ENCODE measurements around the gene FAM171A2. TPM values are rescaled to one million over a fixed set of nuclear protein-coding genes. Genes with fewer than 3 reads are reported as not detected.

Gene FAM171A2
- total and polyA plus RNA-seq, 2 of the 8 experiments (the other 6 are each of a cell fraction or from before 2014, with no cell fraction given), result 21.9 to 24.1 TPM

DNA sequence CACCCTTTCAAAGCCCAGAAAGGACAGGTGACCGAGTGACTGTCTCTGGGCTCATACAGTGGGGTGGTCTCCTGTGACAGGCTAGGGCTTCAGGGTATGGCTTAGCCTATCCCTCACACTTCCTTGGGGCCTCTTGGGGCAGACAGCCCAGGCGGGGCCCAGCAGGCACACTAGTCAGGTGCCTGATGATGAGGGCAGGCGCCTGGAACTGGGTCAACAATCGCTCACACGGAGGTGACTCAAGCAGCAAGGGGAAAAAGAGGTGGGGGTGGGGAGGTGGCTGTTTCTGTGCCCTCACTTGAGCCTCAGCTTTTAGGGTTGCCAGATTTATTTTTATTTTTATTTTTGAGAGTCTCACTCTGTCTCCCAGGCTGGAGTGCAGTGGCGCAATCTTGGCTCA, 25.0 kb downstream of the FAM171A2 start:
- Histone ChIP-seq H4K91ac (replicated peaks; ENCODE audit: insufficient read length, low read length) (no peak overlapping the region), H4K20me1 (replicated peaks in 1 of 2; ENCODE audit: control insufficient read depth in 1 of 2, insufficient read depth in 2 of 2, low read length in 2 of 2) (no peaks in the 10 kb centered on the region), H2BK12ac (ENCODE audit: low read depth, low read length) (no peak overlapping the region), H3K79me2 (ENCODE audit: control insufficient read depth in 1 of 2, insufficient read depth in 2 of 2, low read length in 2 of 2) (no peaks in the 10 kb centered on the region), H2AK5ac (ENCODE audit: low read depth, low read length) (no peak overlapping the region), H4K8ac (ENCODE audit: extremely low read depth, insufficient read depth, low read length) (no peak overlapping the region), H2BK20ac (ENCODE audit: low read length) (0 out of 2 replicates have a peak overlapping the region, but pooled peaks have one; percentile 21), H2BK120ac (replicated peaks; ENCODE audit: low read depth, low read length) (no peak overlapping the region), H2AFZ (ENCODE audit: low read length) (peak overlapping the region; percentile 76), H3K4me3 (ENCODE audit: extremely low read depth in 1 of 4, insufficient read depth in 2 of 4, low read depth in 3 of 4, low read length in 4 of 4) (no peak overlapping the region), H4K5ac (ENCODE audit: insufficient read length, low read depth, low read length) (no peak overlapping the region), H3K4ac (replicated peaks; ENCODE audit: insufficient read length, low read depth, low read length) (no peak overlapping the region), H3K4me2 (ENCODE audit: insufficient read depth in 1 of 2, low read depth in 2 of 2, low read length in 2 of 2) (no peak overlapping the region), H3K56ac (replicated peaks; ENCODE audit: insufficient read length, low read depth, low read length) (no peak overlapping the region), H3K79me1 (ENCODE audit: low read depth, low read length) (no peaks in the 10 kb centered on the region), H3K4me1 (replicated peaks in 1 of 4; ENCODE audit: control insufficient read depth in 3 of 4, insufficient read depth in 4 of 4, low read length in 3 of 4) (peaks cover 0 to 2% (median 2%) of the 10 kb centered on the region in 4 experiments; a peak in 4 of 7 replicates), H3K9ac (replicated peaks in 1 of 4; ENCODE audit: extremely low read depth in 1 of 4, low read depth in 3 of 4, low read length in 3 of 4) (no peak overlapping the region), H3K27me3 (replicated peaks in 1 of 4; ENCODE audit: control insufficient read depth in 3 of 4, extremely low read depth in 1 of 4, insufficient read depth in 3 of 4, low read length in 3 of 4) (peaks cover 0 to 3% (median 2%) of the 10 kb centered on the region in 4 experiments; a peak in 2 of 7 replicates), H3K23me2 (ENCODE audit: low read depth, low read length) (no peaks in the 10 kb centered on the region), H3K36me3 (ENCODE audit: control insufficient read depth in 2 of 4, insufficient read depth in 4 of 4, low read length in 3 of 4) (no peaks in the 10 kb centered on the region), H3K27ac (ENCODE audit: low read depth, low read length) (no peak overlapping the region), H3K18ac (ENCODE audit: extremely low read depth, low read length) (no peak overlapping the region), H2BK15ac (ENCODE audit: low read length) (no peak overlapping the region), H2BK5ac (ENCODE audit: low read depth, low read length) (no peak overlapping the region), H3K9me3 (ENCODE audit: insufficient read depth in 2 of 2, low read depth in 1 of 2, low read length in 1 of 2) (no peaks in the 10 kb centered on the region), H3K14ac (ENCODE audit: insufficient read length) (no peak overlapping the region), H3K23ac (ENCODE audit: insufficient read length) (no peak overlapping the region)
- WGBS, 2 experiments (ENCODE audit: extremely low coverage in 1 of 2, insufficient coverage in 1 of 2, insufficient read length in 1 of 2, insufficient replicate concordance in 2 of 2, low coverage in 1 of 2, low lambda C conversion rate in 2 of 2, missing lambda C conversion rate in 1 of 2), result 84% methylated on average over 6 of the region's 6 CpGs; no CpG with 5 or more reads in 1 of the 2 experiments
- POLR2A ChIA-PET (ENCODE audit: partially characterized antibody), result no interaction called here
- no peak for DNase-seq (ENCODE audit: low read depth in 1 of 2, low spot score in 2 of 2)
- CTCF ChIA-PET (ENCODE audit: partially characterized antibody), result interaction anchor here (0.6 to 11.0 kb wide), 5 partner anchors 56 to 270 kb away, joined by 3 to 158 read pairs (median 5); no protein-coding TSS in a partner anchor
- no peak for FAIRE-seq
- no peak for TF ChIP-seq BCL11A (IDR thresholded peaks at IDR 0.05; ENCODE audit: low read depth in 2 of 2, low read length in 2 of 2)
- no peak for TF ChIP-seq SRF (IDR thresholded peaks at IDR 0.05; ENCODE audit: low read depth, low read length)
- TF ChIP-seq CREB1 (IDR thresholded peaks at IDR 0.05), result no peak
- no peak for TF ChIP-seq CBX8 (IDR thresholded peaks at IDR 0.05; ENCODE audit: borderline replicate concordance, low read depth, low read length)
- no peak for TF ChIP-seq CEBPB (IDR thresholded peaks at IDR 0.05; ENCODE audit: low read depth, low read length)
- TF ChIP-seq EP300 (IDR thresholded peaks at IDR 0.05; ENCODE audit: borderline replicate concordance in 1 of 2, low read depth in 2 of 2, low read length in 2 of 2), result no peak
- TF ChIP-seq SP2 (IDR thresholded peaks at IDR 0.05; ENCODE audit: low read length), result no peak
- no peak for TF ChIP-seq TCF12 (IDR thresholded peaks at IDR 0.05; ENCODE audit: low read depth, low read length)
- no peak for TF ChIP-seq ZNF274 (IDR thresholded peaks at IDR 0.05; ENCODE audit: borderline replicate concordance, extremely low read depth, low read length)
- no peak for TF ChIP-seq TAF7 (optimal IDR thresholded peaks at IDR 0.05; ENCODE audit: borderline replicate concordance, low read depth, low read length)
- TF ChIP-seq SP4 (IDR thresholded peaks at IDR 0.05; ENCODE audit: low read length), result no peak
- TF ChIP-seq HDAC6 (IDR thresholded peaks at IDR 0.05; ENCODE audit: low read depth, low read length), result no peak
- TF ChIP-seq BACH1 (IDR thresholded peaks at IDR 0.05; ENCODE audit: low read length), result no peak
- no peak for TF ChIP-seq TAF1 (IDR thresholded peaks at IDR 0.05; ENCODE audit: low read depth, low read length)
- TF ChIP-seq HDAC2 (IDR thresholded peaks at IDR 0.05; ENCODE audit: borderline replicate concordance in 1 of 2, low read depth in 2 of 2, low read length in 2 of 2), result no peak

Data from H1 (cell line).